Measurements from ENCODE around the gene BMI1.
"Not testable (repeated sequence)": the region's sequence is repeated elsewhere in the genome, so short reads cannot be mapped to it uniquely, and the experiment has no call there.

The BMI1 gene

DNA sequence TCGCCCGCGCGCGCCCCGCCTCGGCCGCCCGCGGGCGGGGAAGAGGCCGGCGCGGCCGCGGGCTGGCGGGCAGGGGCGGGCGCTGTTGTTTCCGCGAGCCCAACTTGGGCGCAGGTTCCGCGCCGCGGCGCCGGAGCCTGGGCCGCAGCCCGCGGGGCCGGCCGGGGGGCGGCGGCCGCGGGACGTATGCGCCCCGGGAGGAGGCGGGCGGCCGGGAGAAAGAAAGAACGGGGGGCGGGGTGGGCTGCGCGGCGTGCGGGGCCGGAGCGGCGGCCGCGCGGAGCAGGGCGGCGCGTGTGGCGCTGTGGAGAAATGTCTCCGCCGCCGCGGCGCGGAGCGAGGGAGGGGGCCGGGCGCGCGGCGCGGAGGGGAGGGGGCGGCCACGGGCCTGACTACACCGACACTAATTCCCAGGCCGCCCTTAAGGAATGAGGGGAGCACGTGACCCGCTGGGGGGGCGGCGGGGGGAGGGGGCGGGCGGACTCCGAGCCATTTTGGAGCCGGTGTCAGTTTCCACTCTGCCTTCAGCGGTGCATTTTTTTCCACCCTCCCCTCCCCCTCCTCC, at the start of gene BMI1:
Gene BMI1 (plus strand): TSS at position 509 of the 565 bp plus-strand sequence. CDS start 5,351 bp downstream, outside the sequence.
- peak; percentile 57 for DNase-seq

DNA sequence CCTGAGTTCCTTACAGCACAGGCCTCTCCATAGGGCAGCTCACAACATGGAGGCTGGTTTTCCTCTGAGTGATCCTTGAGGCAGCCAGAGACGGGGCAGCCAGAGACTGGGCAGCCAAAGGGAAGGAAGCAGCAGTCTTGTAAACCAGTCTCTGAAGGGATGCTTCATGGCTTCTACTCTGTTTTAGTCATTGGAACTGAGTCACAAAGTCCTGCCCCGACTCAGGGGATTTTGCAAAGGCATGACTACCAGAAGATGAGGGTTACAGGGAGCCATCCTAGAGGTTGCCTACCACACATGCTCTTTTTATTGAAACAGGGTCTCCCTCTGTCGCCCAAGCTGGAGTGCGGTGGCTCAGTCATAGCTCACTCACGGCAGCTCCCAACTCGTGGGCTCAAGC, 49.1 kb upstream of the BMI1 start:
- DNase-seq = no peak

DNA sequence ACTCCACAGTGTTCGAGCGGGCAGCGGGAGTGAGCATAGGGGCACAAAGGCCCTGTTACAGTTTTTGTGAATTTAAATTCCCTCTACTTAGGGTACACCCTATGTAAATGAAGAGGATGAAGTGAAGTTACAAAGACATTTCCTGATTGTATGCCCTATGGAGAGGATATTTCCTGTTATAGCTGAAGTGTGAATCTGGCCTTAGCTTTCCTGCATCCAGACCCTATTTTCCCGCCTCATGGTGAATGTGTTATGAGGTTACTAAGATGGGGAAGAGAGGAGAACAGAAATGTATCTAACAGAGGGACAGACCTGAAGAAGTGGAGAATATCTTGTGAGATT, 42.5 kb upstream of the BMI1 start:
- DNase-seq = no peak

DNA sequence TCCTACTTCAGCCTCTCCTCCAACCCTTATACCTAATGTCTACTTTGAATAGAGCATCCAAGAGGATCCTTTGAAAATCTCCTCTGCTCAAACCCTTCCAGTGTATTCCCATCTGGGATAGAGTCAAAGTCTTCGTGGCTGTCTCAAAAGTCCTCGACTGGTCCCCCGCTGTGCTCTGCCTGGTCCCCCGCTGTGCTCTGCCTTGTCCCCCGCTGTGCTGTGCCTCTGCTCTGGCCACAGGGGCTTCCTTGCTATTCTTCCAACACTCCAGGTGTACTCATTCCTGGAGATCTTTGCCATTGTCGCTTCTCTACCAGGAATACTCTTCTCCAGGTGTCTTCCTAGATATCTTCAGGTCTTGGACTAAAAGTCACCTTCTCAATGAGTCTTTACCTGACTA, 40.8 kb upstream of the BMI1 start:
- DNase-seq = no peak

DNA sequence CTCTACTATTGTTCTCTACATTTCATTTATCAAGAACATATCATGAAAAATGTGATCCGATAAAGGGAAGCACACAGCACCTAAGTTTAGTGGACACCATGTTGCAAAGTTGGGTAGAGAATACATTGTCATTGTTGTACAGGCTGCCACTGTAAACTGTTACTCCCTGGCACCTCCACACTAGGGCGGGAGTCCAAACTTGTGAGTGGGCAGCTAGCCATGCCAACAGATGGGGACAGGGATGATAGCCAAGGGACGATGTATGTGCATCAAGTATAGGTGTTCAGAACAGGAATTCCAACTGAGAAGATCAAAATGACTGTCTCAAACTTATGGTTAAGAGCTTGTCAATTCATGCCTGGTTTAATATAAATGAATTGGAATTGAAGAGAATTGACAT, 35.8 kb upstream of the BMI1 start:
- no peak for DNase-seq

DNA sequence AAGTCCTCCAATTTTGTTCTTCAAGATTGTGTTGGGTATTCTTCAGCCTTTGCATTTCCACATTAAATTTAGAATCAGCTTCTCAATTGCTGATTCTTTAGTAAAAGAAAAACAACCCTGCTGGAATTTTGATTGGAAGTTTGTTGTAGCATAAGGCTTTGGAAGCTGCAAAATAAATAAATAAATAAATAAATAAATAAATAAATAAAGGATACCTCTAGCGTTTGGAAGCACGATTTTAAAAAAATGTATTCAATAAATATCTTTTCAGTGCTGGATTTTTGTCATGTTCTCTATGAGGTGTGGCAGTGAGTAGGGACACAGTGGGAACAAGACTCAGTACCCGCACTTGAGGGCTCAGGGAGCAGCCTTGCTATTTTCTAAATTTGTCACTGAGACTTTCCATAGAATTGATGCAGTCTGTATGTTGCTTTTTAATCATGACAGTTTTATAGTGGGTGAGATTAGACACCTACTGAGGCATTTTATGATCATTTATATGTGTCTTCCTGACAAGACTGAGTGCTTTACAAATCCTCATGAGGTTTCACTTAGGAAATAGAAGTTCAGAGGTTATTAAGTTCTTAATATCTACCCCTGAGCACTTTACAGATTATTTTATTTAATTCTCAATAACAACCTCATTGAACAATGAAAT, 27.0 kb upstream of the BMI1 start:
- no peak for DNase-seq

DNA sequence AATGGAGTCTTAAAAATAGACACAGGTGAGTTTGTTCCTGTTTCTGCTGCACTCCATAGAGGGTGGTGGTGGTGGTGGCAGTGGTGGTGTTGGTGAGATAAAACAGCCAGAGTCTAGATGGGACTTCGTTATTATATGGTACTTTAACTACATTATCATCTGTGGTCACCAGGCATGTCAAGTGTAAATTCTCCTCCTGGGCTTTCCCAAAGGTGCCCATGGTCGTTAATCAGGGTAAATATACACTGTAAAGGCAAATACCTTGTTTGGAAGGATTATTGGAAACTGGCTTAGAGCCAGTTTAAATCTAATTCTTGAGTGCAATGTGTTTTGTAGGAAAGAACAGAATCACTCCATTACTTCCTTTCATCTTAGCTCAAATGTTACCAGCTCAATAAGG, 26.2 kb upstream of the BMI1 start:
- DNase-seq = no peak

DNA sequence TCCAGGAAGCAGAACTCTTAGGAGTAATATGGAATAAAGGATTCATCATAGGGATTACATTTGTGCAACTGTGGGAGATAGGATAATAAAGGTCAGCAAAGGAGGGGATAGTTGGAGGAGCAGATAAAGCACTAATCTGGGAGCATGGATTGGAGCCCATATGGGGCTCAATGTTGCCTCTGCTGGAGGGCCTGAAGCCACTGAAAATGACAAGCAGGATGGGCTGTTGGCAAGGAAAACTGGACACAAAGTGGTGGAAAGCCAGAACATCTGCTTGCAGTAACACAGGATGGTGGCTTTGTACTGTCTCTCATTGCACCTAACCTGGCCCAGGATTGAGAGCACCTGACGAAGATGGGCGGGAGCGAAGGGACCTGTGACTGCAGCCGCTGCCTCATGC, 19.7 kb upstream of the BMI1 start:
- no peak for DNase-seq

DNA sequence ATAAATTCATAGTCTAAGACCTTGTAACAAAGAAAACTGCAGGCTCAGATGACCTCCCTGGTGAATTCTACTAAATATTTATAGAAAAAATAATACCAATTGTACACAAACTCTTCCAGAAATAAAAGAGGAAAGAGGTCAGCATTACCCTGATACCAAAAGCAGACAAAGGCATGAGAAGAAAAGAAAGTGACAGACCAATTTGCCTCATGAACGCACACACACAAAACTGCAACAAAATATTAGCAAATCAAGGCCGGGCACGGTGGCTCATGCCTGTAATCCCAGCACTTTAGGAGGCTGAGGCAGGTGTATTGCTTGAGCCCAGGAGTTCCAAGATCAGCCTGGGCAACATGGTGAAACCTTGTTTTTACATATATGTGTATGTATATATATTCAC, 17.4 kb upstream of the BMI1 start:
- DNase-seq = no peak

DNA sequence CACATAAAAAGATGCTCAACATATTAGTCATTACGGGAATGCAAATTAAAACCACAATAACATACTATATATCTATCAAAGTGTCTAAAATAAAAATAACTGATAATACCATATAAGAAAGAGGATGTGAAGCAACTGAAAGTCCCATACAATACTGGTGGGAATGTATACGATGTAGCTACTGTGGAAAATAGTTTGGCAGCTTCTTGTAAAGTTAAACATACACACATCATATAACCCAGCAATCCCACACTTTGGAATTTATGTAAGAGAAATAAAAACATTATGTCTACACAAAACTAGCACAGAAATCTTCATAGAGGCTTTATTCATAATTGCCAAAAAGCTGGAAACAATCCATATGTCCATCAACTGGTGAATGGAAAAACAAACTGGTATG, 15.2 kb upstream of the BMI1 start:
- DNase-seq = no peak

DNA sequence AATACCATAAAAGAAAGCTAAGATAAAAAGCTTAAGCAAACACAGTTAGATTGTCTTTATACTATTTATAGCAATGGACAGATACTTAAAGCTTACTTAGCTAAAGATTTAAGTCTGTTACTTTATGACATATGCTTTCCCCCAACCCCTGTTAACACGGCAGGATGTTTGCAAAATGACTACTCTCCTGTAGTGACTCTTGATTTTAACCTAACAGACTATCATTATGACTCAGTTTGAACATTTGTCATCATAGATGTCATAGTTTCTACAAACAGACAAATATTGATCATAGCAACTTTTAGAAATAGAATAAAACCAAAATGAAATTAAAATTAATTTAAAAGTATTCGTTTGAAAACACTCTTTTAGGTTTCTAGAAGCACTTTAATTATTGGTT, 12.5 kb upstream of the BMI1 start:
- DNase-seq = no peak

DNA sequence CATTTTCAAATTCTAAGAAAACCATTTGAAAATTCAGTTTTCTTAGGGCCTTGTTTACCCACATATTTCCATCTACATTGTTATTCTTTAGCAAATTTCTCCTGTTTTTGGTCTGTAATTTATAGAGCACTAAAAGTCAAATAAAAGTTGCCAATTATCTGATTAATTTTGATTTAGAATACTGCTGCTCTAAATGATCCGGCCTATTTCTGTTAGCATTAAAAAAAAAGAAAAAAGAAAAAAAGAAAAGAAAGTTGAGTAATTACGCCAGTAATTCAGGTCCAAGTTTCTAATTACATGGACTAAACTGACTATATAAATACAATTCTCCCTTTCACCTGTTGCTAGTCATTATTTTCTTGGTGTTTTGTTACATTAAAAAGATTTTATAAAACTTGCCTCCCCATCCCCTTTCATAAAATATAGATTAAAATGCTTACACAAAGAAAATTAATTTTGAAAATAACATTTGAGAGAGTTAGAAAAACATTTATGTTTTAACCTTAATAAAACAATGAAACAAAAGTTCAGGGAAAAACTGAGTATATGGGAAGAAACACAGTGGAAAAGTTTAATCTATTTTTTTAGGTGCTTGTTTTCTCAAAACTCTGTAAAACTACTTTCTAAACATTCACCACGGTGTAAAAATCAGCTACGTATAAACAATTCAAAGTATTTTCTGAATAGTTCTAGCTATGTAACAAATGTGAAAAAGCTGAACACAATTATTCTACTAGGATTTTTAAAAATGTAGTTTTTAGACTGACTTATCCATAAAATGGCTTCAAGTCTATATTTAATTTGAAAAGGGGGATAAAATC, 11.5 kb upstream of the BMI1 start:
- DNase-seq = no peak

DNA sequence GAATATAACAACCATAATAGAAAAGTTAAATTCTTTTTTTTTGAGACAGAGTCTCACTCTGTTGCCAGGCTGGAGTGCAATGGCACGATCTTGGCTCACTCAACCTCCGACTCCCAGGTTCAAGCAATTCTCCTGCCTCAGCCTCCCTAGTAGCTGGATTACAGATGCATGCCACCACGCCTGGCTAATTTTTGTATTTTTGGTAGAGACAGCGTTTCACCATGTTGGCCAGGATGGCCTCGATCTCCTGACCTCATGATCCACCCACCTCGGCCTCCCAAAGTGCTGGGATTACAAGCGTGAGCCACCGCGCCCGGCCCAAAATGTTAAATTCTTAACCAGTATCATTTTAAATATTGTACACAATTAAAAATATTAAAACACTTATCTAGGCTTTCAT, 10.9 kb upstream of the BMI1 start:
- DNase-seq = not testable (repeated sequence)

DNA sequence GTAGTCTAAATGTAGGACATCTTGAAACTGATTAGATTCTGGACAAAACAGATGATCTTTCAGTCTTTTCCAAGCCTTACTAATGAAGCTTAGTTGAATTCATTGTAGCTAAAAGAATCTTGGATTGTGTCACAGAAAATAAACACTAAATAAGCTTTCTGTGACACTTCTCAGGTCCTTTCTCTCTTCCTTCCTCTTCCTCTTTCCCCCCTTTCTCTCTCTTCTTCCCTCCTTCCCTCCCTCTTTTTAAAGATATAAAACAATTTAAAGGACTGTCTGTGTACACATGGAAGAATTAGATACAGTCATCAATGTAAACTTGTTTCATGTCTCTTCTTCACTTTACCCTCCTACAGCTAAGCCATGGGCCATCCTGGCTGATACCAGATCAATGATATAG, 10.0 kb upstream of the BMI1 start:
- no peak for DNase-seq

DNA sequence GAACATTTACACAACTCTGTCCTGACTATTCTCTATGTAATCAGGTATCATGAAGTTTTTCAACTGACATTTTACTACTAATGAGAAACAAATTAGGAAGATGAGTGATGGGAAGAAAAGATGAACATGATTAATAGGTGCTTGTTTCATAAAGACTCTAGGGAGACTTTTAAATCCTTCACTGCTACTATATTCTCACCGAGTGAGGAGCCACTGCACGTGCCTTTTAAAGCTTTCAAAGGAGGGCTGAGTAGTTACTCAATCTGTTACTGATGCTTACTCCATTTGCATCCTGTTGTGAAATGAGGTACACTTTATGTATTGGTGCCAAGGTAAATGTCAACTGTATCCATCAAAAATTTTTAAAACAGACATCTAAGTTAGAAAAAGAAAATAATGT, 6.0 kb upstream of the BMI1 start:
- DNase-seq = no peak

DNA sequence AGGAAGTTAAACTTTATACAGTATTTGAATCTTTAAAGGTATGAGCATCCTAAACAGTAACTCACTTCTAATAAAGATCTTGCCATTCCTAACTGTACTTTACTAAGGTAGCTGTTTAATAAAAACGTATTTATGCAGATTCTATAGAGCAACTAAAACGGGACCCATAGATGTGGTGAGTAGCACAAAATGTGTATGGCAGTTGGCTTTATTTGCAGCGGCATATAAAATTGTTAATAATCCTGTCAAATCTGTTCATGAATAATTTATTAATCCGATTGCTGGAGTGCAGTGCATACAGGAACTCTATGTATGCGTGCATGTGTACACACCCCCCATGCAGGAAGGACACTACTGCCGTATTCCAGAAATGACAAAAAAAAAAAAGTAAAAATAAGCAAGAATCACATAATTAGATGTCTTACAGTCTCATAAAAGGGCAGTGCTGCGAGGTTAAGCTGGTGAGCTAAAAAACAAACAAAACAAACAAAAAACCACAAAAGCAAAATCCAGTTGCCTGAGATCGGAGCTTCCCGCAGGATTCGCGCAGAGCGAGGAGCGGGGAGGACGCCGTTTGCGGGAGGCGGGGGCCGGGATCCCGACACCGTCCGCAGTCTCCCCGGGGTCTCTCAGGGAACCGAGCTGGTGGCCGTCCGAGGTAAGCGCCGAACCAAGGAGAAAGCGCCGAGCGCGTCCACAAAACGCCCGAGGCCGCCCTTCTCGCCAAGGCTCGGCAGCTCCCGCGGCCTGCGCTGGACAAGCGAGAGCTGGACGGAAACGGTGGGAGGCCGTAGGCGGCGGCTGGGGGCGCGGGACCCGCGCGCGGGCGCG, 5.2 kb upstream of the BMI1 start:
- no peak for DNase-seq

DNA sequence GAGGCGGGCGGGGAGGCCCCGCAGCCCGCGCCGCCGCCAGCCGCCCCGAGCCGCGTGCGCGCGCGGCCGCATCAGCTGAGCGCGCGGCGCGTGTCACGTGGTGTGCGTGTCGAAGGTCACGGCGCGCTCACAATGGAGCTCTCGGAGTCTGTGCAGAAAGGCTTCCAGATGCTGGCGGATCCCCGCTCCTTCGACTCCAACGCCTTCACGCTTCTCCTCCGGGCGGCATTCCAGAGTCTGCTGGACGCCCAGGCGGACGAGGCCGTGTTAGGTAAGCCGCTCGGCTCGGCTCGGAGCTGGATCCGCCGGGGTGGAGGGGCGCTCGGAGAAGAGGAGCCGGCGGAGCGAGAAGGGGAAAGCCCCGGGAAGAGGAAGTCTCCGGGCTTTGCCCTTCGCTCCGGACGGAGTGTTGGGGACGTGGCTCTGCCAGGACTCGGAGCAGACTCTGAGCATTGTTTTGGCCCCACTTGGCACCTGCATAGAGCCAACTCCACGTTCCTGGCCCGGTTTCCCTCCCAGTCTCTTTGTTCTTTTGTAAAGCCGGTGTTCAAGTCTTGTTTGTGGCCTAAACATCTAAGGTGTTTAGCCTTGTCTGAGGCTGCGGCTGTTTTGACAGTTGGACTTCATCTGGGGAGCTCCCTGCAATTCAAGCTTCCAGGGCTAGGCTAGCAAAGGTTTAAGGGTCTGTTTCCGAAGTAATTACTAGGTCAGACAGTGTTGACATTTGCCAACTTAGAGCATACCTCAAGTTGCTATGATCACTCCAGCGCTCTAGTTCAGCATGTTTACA, 4.4 kb upstream of the BMI1 start, which contains the start of gene COMMD3:
Gene COMMD3 (plus strand): TSS at position 103 of the 790 bp plus-strand sequence. CDS start 30 bp downstream, at position 133.
- peak; percentile 91 for DNase-seq

DNA sequence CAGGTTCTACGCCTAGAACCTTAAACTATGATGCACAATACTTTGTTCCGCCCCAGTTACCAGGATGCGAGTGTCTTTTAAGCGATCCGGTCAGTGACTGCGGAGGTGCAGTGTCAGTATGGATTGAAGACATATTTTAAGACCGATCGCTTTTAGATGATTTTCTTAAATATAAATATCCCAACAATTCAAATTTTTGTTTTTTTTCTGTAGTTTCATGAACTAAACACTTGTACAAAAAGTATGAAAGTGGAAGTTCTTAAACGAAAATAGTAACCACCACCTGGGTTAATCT, 3.9 kb upstream of the BMI1 start:
- DNase-seq = no peak

DNA sequence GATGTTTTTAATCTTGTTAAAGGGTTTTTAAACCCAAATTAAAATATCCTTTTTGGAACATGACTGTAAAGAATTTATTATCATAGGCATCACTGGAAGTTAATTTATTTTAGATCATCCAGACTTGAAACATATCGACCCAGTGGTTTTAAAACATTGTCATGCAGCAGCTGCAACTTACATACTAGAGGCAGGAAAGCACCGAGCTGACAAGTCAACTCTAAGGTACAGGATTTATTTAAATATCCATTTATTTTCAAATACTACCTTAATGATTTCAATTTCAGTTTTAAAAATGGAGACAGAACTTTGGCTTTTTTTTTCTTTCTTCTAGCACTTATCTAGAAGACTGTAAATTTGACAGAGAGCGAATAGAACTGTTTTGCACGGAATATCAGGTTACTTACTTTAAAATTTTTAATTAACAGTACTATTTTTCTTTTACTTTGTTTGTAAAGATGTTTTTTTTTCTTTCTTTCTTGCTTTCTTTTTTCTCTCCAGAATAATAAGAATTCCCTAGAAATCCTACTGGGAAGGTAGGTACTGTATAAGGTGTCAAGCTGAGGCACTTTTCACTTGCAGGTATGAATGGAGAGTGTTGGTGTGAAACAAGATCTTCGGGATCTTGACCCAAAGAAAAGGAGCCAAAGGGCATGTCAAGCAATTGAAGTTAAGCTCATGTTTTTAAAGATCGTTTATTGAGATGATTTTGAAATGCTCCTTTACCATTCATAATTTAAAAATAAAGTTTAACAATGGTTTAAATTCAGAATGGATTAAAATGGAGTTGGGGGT, 2.9 kb upstream of the BMI1 start:
- DNase-seq = no peak

DNA sequence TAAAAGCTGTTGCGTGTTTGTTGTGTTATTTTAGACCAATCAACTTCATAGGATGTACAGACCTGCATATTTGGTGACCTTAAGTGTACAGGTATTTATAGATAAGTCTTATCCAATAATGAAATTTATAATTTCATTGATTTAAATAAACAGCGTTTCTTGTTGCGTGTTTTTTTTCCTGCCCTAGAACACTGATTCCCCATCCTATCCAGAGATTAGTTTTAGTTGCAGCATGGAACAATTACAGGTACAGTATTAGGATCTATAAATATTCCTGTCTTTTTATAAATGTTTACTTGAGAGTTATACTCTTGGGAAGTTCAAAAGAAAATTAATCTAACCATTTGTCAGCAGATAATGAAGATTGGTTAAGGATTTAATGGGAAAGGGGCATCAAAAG, 2.1 kb upstream of the BMI1 start:
- no peak for DNase-seq

DNA sequence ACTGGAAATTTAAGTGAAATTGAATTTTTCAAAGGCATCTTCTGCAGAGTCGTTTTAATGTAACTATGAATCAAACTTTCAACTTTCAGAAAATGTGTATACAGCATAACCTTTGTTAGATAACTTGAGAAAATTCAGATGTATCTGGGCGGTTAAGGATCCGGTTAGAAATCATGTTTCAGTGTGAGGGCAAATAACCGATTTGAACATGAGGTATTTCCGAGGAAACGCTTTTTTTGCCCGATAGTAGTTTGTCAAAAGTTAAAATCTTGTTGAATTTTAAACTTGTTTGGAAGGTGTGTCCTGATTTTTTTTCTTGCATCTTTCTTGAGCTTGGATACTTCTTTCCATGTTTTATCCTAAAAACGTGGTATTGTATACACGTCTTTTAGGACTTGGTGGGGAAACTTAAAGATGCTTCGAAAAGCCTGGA, 1.3 kb upstream of the BMI1 start:
- DNase-seq = no peak
